KG1 (cell line): ENCODE measurements around the gene FBXW8.

Source experiments
- DNase-seq: peaks from one replicate; lab custom pipeline; 2025; lab: John Stamatoyannopoulos, UW

Gene FBXW8

GRCh38 chr12:116990971-116991966 lies 80.5 kb downstream of the FBXW8 start:
- DNase-seq, result no peak

- no peak for DNase-seq
Measured at GRCh38 chr12:116996093-116996492, 85.3 kb downstream of the FBXW8 start.

- no peak for DNase-seq
Measured at GRCh38 chr12:116996621-116997020, 85.9 kb downstream of the FBXW8 start.

GRCh38 chr12:116999066-116999465 lies 88.3 kb downstream of the FBXW8 start:
- no peak for DNase-seq

- no peak for DNase-seq
Measured at GRCh38 chr12:117000316-117000715, 89.6 kb downstream of the FBXW8 start.

- no peak for DNase-seq
Measured at GRCh38 chr12:117002051-117002817, 91.5 kb downstream of the FBXW8 start.

- DNase-seq, result no peak
Measured at GRCh38 chr12:117003883-117004404, 93.2 kb downstream of the FBXW8 start.

GRCh38 chr12:117005417-117006046 lies 94.8 kb downstream of the FBXW8 start:
- DNase-seq, result no peak

GRCh38 chr12:117006333-117006732 lies 95.6 kb downstream of the FBXW8 start:
- DNase-seq, result no peak

GRCh38 chr12:117007577-117007976 lies 96.8 kb downstream of the FBXW8 start:
- no peak for DNase-seq

- DNase-seq, result no peak
Measured at GRCh38 chr12:117009759-117010158, 99.0 kb downstream of the FBXW8 start.

GRCh38 chr12:117010693-117011451 lies 100.1 kb downstream of the FBXW8 start:
- no peak for DNase-seq

- no peak for DNase-seq
Measured at GRCh38 chr12:117011988-117012805, 101.4 kb downstream of the FBXW8 start.

- no peak for DNase-seq
Measured at GRCh38 chr12:117013726-117014125, 103.0 kb downstream of the FBXW8 start.

GRCh38 chr12:117014342-117014887 lies 103.7 kb downstream of the FBXW8 start:
- no peak for DNase-seq

- no peak for DNase-seq
Measured at GRCh38 chr12:117015811-117016210, 105.1 kb downstream of the FBXW8 start.

- DNase-seq, result no peak
Measured at GRCh38 chr12:117017807-117018206, 107.1 kb downstream of the FBXW8 start.

- no peak for DNase-seq
Measured at GRCh38 chr12:117018276-117018675, 107.5 kb downstream of the FBXW8 start.

- no peak for DNase-seq
Measured at GRCh38 chr12:117018685-117019084, 107.9 kb downstream of the FBXW8 start.

- DNase-seq, result no peak
Measured at GRCh38 chr12:117019866-117020265, 109.1 kb downstream of the FBXW8 start.
